WTC11 (cell line): Measurements from ENCODE around the gene FAM237A. TPM values are rescaled to one million over a fixed set of nuclear protein-coding genes. Genes with fewer than 3 reads are reported as not detected.

Experiments used
- ATAC-seq: fragments of 200-7000 bp; cut with Tn5 transposase; 2 replicates; pipeline ENCODE4 v1.10.0; 2021; ENCODE audit warnings: mild to moderate bottlenecking, moderate library complexity
- CTCF ChIA-PET: fragments of 300-600 bp; sonication (Branson Sonifier 250); formaldehyde crosslinking; loops from one replicate; lab custom pipeline; 2021; ENCODE audit warnings: antibody characterized with exemption; lab: Charles Lee
- POLR2A ChIA-PET: fragments of 350-600 bp; sonication (Branson Sonifier 250); formaldehyde crosslinking; loops from one replicate; lab custom pipeline; 2021; ENCODE audit warnings: antibody characterized with exemption; lab: Charles Lee
- DNase-seq: peaks from one replicate; pipeline ENCODE4 v3.0.0; 2021; ENCODE audit warnings: low spot score
- H3K27ac Mint-ChIP-seq: 2 replicates; pipeline ENCODE4 v1.8.0; 2021; ENCODE audit warnings: mixed read lengths
- H3K27me3 Mint-ChIP-seq: 2 replicates; pipeline ENCODE4 v1.8.0; 2021; ENCODE audit warnings: low read depth, mild to moderate bottlenecking, moderate library complexity, mixed read lengths
- H3K36me3 Mint-ChIP-seq: 2 replicates; pipeline ENCODE4 v1.8.0; 2021; ENCODE audit warnings: mixed read lengths
- H3K4me1 Mint-ChIP-seq: 2 replicates; pipeline ENCODE4 v1.8.0; 2022; ENCODE audit warnings: mixed read lengths
- H3K4me3 Mint-ChIP-seq: 2 replicates; pipeline ENCODE4 v1.8.0; 2021; ENCODE audit warnings: mild to moderate bottlenecking, moderate library complexity, mixed read lengths
- H3K9me3 Mint-ChIP-seq: 2 replicates; pipeline ENCODE4 v1.8.0; 2021; ENCODE audit warnings: mixed read lengths
- ELF4 ChIP-seq: sonication (generic); formaldehyde crosslinking; IDR thresholded peaks from 2 replicates; pipeline ENCODE4 v1.8.1; 2022; ENCODE audit warnings: low read depth, mild to moderate bottlenecking, moderate library complexity, missing genetic modification reagents
- FOXK1 ChIP-seq: sonication (generic); formaldehyde crosslinking; IDR thresholded peaks from 2 replicates; pipeline ENCODE4 v1.8.0; 2022; ENCODE audit warnings: mild to moderate bottlenecking, moderate library complexity, missing genetic modification reagents
- IRF2 ChIP-seq: sonication (generic); formaldehyde crosslinking; IDR thresholded peaks from 2 replicates; pipeline ENCODE4 v1.8.0; 2022; ENCODE audit warnings: low read depth, missing genetic modification reagents, borderline replicate concordance
- NFATC4 ChIP-seq: fragments of 250-450 bp; sonication (Bioruptor Pico); IDR thresholded peaks from 2 replicates; pipeline ENCODE4 v1.9.0; 2021; ENCODE audit warnings: mild to moderate bottlenecking
- NFYB ChIP-seq: sonication (generic); formaldehyde crosslinking; conservative IDR thresholded peaks from 2 replicates; pipeline ENCODE4 v1.8.0; 2022; ENCODE audit warnings: low read depth, missing genetic modification reagents
- NR2C2 ChIP-seq: sonication (generic); formaldehyde crosslinking; IDR thresholded peaks from 2 replicates; pipeline ENCODE4 v1.8.0; 2022; ENCODE audit warnings: mild to moderate bottlenecking, missing genetic modification reagents
- TEAD4 ChIP-seq: sonication (generic); formaldehyde crosslinking; IDR thresholded peaks from 2 replicates; pipeline ENCODE4 v1.8.0; 2022; ENCODE audit warnings: mild to moderate bottlenecking, missing genetic modification reagents
- ZNF263 ChIP-seq: sonication (generic); formaldehyde crosslinking; IDR thresholded peaks from 2 replicates; pipeline ENCODE4 v1.8.1; 2022; ENCODE audit warnings: low read depth, mild to moderate bottlenecking, moderate library complexity, missing genetic modification reagents
- ZNF396 ChIP-seq: fragments of 250-450 bp; sonication (Bioruptor Pico); IDR thresholded peaks from 2 replicates; pipeline ENCODE4 v1.8.0; 2021; ENCODE audit warnings: mild to moderate bottlenecking, moderate library complexity, borderline replicate concordance
- ZNF416 ChIP-seq: fragments of 250-450 bp; sonication (Bioruptor Pico); IDR thresholded peaks from 2 replicates; pipeline ENCODE4 v1.9.0; 2021; ENCODE audit warnings: mild to moderate bottlenecking, inconsistent platforms
- total RNA-seq: library from RNA; stranded (reverse); gene quantifications from 3 replicates; pipeline ENCODE4 v1.2.3, GENCODE V29; 2021
- TF ChIP-seq, protein P1 (sequence below): sonication (generic); formaldehyde crosslinking; IDR thresholded peaks from 2 replicates; pipeline ENCODE4 v1.8.1; 2022; ENCODE audit warnings: mild to moderate bottlenecking, missing genetic modification reagents, moderate library complexity, borderline replicate concordance
- TF ChIP-seq, protein P2 (sequence below): sonication (generic); formaldehyde crosslinking; IDR thresholded peaks from 2 replicates; pipeline ENCODE4 v1.8.0; 2022; ENCODE audit warnings: mild to moderate bottlenecking, missing genetic modification reagents
- TF ChIP-seq, protein P3 (sequence below): fragments of 250-450 bp; sonication (Bioruptor Pico); IDR thresholded peaks from 2 replicates; pipeline ENCODE4 v1.9.0; 2021; ENCODE audit warnings: moderate library complexity, mild to moderate bottlenecking, inconsistent platforms, borderline replicate concordance
- TF ChIP-seq, protein P4 (sequence below): sonication (generic); formaldehyde crosslinking; IDR thresholded peaks from 2 replicates; pipeline ENCODE4 v1.8.1; 2023; ENCODE audit warnings: mild to moderate bottlenecking, moderate library complexity, missing genetic modification reagents
- TF ChIP-seq, protein P5 (sequence below): sonication (generic); formaldehyde crosslinking; IDR thresholded peaks from 2 replicates; pipeline ENCODE4 v1.8.1; 2022; ENCODE audit warnings: missing genetic modification reagents, borderline replicate concordance

FAM237A gene
- total RNA-seq, 1 experiment from 2014 or later = not detected

DNA sequence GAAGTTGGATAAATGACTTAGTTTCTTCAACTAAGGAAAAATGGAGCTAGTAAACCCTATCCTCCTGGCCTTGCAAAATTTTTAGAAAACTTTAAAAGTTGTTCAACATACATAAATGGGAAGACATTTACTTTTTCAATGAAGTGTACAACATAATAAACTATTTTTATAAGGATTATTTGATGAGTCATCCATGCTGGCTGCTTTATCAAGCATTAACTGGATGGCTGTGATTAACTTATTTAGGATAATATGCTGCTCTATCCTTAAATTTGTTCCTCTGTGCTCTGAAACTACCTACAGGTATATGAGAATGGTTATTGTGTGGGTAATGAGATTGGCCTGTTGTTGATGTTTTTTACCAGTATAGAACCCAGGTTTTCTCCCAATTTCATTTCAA lies 54.6 kb downstream of the FAM237A start:
- H3K27ac Mint-ChIP-seq = no peak overlapping the region
- ATAC-seq (no peak), DNase-seq (no peak)
- H3K9me3 Mint-ChIP-seq = no peaks in the 10 kb centered on the region
- ChIA-PET CTCF (no interaction called here), POLR2A (no interaction called here)
- no peaks in the 10 kb centered on the region; the same call in 1 of the 2 replicates for H3K27me3 Mint-ChIP-seq
- H3K4me1 Mint-ChIP-seq = no peaks in the 10 kb centered on the region
- no peaks in the 10 kb centered on the region for H3K36me3 Mint-ChIP-seq
- H3K4me3 Mint-ChIP-seq = no peak overlapping the region
- TF ChIP-seq, protein P1, sequence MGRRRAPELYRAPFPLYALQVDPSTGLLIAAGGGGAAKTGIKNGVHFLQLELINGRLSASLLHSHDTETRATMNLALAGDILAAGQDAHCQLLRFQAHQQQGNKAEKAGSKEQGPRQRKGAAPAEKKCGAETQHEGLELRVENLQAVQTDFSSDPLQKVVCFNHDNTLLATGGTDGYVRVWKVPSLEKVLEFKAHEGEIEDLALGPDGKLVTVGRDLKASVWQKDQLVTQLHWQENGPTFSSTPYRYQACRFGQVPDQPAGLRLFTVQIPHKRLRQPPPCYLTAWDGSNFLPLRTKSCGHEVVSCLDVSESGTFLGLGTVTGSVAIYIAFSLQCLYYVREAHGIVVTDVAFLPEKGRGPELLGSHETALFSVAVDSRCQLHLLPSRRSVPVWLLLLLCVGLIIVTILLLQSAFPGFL (CRISPR knock-in tag) = no peak
- TF ChIP-seq IRF2 (CRISPR knock-in tag) (no peak), TEAD4 (no peak), NFATC4 (CRISPR knock-in tag) (no peak), FOXK1 (CRISPR knock-in tag) (no peak), NFYB (CRISPR knock-in tag) (no peak), ELF4 (CRISPR knock-in tag) (no peak), ZNF396 (CRISPR knock-in tag) (no peak), ZNF263 (CRISPR knock-in tag) (no peak), ZNF416 (CRISPR knock-in tag) (no peak)
- TF ChIP-seq, protein P2, sequence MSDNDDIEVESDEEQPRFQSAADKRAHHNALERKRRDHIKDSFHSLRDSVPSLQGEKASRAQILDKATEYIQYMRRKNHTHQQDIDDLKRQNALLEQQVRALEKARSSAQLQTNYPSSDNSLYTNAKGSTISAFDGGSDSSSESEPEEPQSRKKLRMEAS (CRISPR knock-in tag) = no peak
- TF ChIP-seq, protein P3, sequence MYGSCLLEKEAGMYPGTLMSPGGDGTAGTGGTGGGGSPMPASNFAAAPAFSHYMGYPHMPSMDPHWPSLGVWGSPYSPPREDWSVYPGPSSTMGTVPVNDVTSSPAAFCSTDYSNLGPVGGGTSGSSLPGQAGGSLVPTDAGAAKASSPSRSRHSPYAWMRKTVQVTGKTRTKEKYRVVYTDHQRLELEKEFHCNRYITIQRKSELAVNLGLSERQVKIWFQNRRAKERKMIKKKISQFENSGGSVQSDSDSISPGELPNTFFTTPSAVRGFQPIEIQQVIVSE (CRISPR knock-in tag) = no peak
- TF ChIP-seq, protein P4, sequence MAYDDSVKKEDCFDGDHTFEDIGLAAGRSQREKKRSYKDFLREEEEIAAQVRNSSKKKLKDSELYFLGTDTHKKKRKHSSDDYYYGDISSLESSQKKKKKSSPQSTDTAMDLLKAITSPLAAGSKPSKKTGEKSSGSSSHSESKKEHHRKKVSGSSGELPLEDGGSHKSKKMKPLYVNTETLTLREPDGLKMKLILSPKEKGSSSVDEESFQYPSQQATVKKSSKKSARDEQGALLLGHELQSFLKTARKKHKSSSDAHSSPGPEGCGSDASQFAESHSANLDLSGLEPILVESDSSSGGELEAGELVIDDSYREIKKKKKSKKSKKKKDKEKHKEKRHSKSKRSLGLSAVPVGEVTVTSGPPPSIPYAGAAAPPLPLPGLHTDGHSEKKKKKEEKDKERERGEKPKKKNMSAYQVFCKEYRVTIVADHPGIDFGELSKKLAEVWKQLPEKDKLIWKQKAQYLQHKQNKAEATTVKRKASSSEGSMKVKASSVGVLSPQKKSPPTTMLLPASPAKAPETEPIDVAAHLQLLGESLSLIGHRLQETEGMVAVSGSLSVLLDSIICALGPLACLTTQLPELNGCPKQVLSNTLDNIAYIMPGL (CRISPR knock-in tag) = no peak

DNA sequence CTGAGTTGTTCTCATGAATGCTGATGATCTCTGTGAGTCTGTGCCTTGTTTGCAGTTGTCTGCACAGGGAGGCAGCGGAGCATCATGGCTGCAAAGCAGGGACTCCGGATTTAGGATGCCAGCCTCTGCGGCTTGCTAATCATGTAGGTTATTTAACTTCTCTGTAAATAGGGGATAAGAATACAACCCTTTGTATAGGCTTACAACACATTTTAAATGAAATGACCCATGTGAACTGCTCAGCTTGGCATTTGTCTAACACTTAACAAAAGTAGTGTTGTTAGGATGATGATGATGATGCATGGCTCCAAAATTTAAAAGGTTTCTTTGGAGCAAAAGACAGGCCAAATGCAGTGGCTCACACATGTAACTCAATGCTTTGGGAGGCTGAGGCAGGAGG lies 56.5 kb downstream of the FAM237A start:
- no peaks in the 10 kb centered on the region for H3K36me3 Mint-ChIP-seq
- TF ChIP-seq NR2C2 = no peak
- TF ChIP-seq, protein P5, sequence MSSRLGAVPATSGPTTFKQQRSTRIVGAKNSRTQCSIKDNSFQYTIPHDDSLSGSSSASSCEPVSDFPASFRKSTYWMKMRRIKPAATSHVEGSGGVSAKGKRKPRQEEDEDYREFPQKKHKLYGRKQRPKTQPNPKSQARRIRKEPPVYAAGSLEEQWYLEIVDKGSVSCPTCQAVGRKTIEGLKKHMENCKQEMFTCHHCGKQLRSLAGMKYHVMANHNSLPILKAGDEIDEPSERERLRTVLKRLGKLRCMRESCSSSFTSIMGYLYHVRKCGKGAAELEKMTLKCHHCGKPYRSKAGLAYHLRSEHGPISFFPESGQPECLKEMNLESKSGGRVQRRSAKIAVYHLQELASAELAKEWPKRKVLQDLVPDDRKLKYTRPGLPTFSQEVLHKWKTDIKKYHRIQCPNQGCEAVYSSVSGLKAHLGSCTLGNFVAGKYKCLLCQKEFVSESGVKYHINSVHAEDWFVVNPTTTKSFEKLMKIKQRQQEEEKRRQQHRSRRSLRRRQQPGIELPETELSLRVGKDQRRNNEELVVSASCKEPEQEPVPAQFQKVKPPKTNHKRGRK (CRISPR knock-in tag) = no peak
- no peak for ATAC-seq
- 0 out of 2 replicates have a peak, but pooled peaks cover 3% of the 10 kb centered on the region for H3K4me1 Mint-ChIP-seq
- CTCF ChIA-PET = no interaction called here
- no peak overlapping the region for H3K27ac Mint-ChIP-seq
- H3K27me3 Mint-ChIP-seq = no peaks in the 10 kb centered on the region; the same call in 1 of the 2 replicates
- POLR2A ChIA-PET = no interaction called here
- no peak for DNase-seq
- H3K4me3 Mint-ChIP-seq = no peak overlapping the region
- no peaks in the 10 kb centered on the region for H3K9me3 Mint-ChIP-seq

Other genes with a start within 250 kb of the FAM237A start
- 24.3 to 26.0 TPM (median 24.6 TPM) in 3 replicates for gene ADAM23, start 199.0 kb upstream of the FAM237A start, total RNA-seq
- not detected in 3 replicates for gene DYTN, start 75.9 kb downstream of the FAM237A start, total RNA-seq
- 1.6 to 1.9 TPM (median 1.6 TPM) in 3 replicates for gene MDH1B, start 122.8 kb downstream of the FAM237A start, total RNA-seq
- gene FASTKD2, start 123.1 kb downstream of the FAM237A start, total RNA-seq = 26.2 to 33.7 TPM (median 26.3 TPM) in 3 replicates